HG02840 (cell line): ENCODE data around the gene PKNOX2.

Experiments
- ATAC-seq: cut with Tn5 transposase; IDR thresholded peaks from one replicate; pipeline ENCODE4 v1.9.1; 2021; ENCODE audit warnings: mild to moderate bottlenecking, moderate library complexity, moderate number of reproducible peaks; ENCODE audit not compliant: unreplicated experiment, low FRiP score

PKNOX2 gene

GRCh38 chr11:125170510-125171031 lies 6.0 kb downstream of the PKNOX2 start:
- no peak for ATAC-seq

- ATAC-seq, result no peak
These were observed 7.4 kb downstream of the PKNOX2 start for GRCh38 chr11:125171974-125172373.

- ATAC-seq, result no peak
These were observed 8.5 kb downstream of the PKNOX2 start for GRCh38 chr11:125173027-125173426.

DNA sequence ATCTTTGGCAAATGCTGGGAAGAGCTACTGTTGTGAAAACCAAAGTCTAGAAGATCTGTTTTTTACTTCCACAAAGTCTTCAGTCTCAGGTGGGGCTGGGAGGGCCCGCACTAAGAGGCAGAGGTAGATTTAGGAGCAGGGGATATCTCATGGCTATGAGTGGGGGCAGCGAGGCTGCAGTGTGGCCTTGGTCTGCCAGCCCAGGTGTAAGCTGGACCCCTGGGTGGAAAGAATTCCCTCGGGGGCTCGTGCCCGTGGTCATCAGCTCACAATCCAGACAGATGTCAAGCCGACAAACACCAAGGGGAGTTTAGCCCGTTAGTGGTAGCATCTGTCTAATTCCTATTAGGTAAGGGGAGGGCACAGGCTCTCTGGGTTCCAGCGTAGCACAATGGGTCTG lies 9.0 kb downstream of the PKNOX2 start:
- ATAC-seq, result no peak

DNA sequence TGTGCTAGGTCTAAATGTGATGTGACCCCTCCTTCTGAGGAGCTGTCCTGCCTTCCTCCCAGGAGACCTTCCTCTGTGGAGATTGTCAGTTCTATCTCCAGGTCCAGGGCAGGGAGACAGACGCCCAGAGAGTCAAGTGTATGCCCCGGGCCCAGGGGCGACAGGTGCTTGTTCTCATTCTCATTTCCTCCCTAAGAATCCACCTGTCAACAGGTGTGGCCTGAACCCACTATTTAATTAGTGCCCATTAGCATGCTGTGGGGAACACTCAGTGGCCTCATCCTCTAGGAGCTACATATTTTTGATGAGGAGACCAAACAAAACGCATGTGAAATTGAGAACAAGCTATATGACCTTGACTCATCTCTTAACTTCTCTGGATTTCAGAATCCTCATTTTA lies 9.5 kb downstream of the PKNOX2 start:
- ATAC-seq, result no peak

DNA sequence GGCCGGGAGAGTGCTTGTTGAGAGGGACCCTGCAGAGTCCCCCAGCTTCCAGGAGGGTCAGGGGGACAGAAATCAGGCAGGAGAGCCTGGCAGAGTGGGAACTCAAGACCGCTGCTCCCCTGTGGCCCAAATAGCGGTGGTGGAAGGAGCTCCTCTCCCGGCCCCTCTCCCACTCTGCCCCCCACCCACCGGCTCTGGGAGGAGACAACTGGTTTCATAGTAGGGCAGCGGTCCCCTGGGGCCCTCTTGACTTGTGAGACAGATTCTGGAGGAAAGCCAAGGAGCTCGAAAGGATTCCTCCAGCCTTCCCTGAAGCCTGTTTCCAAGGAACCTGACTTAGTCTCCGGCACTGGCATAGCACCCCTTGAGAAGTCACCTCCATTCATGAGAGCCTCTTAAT lies 10.1 kb downstream of the PKNOX2 start:
- ATAC-seq, result no peak

DNA sequence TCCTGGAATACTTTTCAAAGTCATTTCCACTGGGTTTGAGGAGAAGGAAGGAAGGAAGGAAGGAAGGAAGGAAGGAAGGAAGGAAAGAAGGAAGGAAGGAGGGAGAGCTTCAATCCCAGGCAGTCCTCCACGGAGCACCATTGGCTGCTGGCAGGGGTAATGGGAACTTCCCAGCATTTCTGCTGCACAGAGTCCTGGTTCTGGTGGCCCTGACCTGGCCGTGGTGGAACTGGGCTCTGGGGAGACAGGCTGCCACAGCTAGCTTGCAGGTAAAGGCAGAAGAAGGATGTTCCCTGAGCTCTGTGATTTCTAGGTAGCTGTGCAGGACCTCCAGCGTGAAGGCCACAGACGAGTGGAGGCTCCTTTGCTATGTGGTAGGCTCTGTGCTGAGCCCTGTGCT lies 10.6 kb downstream of the PKNOX2 start:
- ATAC-seq, result no peak

DNA sequence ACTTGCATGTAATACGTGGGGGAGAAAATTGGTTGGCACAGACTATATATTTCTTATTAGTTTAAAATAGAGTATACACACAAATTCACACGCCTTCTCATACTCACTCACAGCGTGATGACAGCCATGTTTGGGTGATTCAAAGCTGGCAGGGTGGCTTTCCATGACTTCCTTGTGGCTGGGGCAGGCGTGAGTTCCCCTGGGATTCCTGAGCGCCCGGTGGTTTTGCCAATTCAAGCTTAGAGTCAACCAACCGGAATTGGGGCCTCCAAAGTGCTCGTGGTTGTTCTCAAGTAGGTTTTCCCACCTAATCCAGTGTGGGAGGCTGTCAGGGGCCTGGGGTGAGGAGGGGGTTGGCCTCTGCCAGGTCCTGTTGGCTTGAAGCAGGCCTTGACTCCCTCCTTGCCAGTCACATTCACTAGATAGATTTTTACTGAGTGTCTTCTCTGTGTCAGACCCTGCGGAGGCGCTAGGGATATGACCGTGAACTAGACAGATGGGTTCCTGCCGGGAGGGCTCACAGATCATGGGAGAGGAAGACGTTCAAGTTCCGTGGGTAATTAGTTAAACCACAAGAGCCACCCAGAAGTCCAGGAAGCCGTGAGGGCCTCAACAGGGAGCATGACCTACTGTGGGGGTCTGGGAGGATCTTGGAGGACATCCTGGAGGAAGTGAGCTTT lies 11.5 kb downstream of the PKNOX2 start:
- ATAC-seq, result no peak

- ATAC-seq, result no peak
These were observed 12.3 kb downstream of the PKNOX2 start for GRCh38 chr11:125176866-125177265.

DNA sequence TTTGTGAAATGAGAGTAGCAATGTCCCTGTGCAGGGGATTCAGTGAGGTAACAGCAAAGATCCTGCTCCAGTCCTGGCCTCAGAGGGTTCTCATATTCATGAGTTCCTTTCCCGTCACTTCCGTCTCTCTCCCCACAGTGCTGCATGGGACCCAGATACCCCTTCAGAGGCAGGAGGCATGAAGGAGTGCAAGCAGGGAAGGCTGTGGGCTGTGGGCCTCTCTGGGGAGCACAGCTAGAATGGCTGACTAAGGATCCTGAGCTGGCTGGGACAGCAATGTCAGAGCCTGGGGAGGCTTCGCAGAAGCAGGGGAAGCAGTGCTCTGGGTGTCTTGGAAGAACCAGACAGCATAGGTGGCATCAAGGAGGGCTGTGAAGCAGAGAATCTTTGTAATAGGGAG lies 13.0 kb downstream of the PKNOX2 start:
- no peak for ATAC-seq

GRCh38 chr11:125179346-125179745 lies 14.8 kb downstream of the PKNOX2 start:
- no peak for ATAC-seq

DNA sequence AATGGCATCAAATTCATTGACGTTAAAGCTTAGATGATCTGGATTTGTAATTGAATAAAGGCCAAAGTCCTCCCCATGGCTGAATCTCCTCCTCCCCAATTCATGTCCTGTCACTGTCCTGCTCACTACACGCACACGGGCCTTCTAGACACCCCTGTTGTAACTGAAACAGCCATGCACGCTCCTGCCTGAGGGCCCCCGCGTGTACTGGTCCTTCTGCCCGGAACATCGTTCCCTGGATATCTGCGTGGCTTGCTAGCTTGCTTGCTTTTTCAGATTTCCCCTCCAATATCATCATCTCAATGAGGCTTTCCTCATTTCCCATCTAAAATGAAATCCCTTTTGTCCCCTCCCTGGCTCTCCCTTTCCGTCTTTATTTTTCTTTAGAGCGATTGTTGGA lies 15.3 kb downstream of the PKNOX2 start:
- no peak for ATAC-seq

GRCh38 chr11:125180413-125181305 lies 16.1 kb downstream of the PKNOX2 start:
- no peak for ATAC-seq

- no peak for ATAC-seq
These were observed 18.0 kb downstream of the PKNOX2 start for GRCh38 chr11:125182573-125182972.

GRCh38 chr11:125183641-125184040 lies 19.1 kb downstream of the PKNOX2 start:
- ATAC-seq, result no peak

DNA sequence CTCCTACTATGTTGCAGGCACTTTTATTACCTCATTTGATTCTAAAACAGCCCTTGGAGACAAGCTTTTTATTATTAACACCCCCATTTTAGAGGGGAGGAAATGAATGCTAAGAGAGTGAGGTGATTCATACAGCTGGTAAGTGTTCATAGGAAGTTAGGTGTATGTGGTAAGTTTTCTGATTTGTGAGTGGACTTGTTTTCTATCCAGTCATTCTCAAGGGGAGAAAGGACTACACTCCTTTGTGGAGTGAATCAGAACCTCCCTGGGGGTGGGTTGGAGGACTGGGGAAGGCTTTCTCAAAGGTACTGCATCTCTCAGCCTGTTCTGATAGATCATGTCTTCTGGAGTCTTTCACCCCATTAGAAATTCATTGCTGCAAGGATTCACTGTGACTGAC lies 23.5 kb downstream of the PKNOX2 start:
- no peak for ATAC-seq

GRCh38 chr11:125190566-125190965 lies 26.0 kb downstream of the PKNOX2 start:
- no peak for ATAC-seq

DNA sequence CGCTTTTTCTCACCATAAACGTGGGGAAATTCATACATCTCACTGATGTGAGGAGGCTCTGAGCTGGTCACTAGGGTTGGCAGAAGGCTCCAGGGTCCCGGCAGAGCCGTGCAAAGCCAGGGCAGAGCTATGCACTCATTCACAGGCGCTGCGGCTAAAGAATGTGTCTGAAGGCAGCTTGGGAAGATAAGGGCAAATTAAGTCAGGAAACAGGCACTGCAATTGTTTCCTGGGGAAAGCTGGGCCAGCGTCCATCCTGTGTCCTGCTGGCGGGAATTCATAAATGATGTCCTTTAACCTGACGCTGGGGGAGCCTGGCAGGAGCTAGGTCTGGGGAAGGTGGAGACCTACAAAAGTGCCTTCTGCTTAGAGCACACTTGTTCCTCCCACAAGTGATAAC lies 27.6 kb downstream of the PKNOX2 start:
- ATAC-seq, result no peak

DNA sequence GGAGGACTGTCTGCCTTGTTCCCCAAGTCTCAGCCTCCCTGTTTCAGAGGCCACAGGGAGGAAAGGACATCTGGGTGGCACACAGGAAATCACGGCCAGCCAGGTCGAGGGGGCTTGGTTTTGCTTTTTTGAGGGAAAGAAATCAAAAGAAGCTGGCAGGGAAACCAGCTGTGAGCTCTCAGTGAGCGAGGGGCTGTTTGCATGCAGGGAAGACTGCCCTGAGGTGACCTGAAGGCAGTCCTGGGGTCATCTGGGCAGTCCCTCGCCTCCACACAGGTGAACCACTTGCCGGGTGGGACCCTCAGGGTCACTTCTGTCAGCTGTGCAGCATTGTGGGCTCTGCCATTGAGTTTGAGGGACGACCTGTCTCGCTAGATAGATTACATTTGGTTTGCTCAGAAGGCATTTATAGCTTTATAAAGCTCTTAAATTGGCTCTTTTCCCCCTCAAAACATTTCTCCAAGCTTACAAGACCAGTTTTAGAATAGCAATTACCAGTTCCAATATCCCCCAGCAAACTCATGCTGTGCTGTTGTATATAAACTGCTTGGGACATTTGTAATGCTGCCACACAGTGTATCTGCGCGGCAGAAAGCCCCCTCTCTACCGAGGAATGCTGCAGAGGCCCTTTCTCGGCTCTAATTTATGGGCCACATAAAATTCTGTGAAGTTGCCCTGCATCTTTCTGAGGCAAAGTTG lies 28.3 kb downstream of the PKNOX2 start:
- no peak for ATAC-seq

- no peak for ATAC-seq
These were observed 28.8 kb downstream of the PKNOX2 start for GRCh38 chr11:125193416-125193726.

DNA sequence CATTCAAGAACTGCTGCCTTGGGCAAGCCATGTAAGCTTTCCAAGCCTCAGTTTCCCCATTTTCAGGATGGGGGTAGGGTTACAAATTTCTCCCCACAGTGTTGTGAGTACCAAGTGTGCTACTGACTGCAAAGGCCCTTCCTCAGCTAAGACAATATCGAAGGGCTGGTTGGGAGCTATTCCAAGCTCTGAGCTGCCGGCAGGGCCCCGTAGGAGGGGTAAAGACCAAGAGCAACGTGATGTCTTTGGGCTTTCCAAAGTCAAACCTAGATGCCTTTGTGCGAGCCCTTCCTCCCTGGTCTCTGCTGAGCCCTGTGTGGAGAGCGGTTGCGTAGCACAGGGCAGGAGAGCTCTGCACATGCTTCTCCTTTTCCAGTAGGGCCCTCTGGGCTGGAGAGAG lies 29.3 kb downstream of the PKNOX2 start:
- ATAC-seq, result no peak
